Parathyroid adenoma (tissue), 2 donors: ENCODE results near the gene R3HDM1.

ENCODE experiments used
- H2AFZ ChIP-seq: fragments of 300-600 bp; sonication (generic); one replicate; pipeline ENCODE4 v1.7.0; 2017; ENCODE audit warnings: antibody characterized with exemption, mild to moderate bottlenecking
- H3K27ac ChIP-seq: fragments of 300-600 bp; sonication (generic); one replicate; pipeline ENCODE4 v1.7.0; 2017
- H3K27me3 ChIP-seq: fragments of 300-600 bp; sonication (generic); one replicate; pipeline ENCODE4 v1.7.0; 2017; ENCODE audit warnings: low read length; ENCODE audit not compliant: control insufficient read depth, insufficient read depth
- H3K36me3 ChIP-seq: fragments of 300-600 bp; sonication (generic); one replicate; pipeline ENCODE4 v1.7.0; 2017; ENCODE audit warnings: low read length; ENCODE audit not compliant: control insufficient read depth, insufficient read depth
- H3K4me1 ChIP-seq: fragments of 300-600 bp; sonication (generic); one replicate; pipeline ENCODE4 v1.7.0; 2017; ENCODE audit warnings: control low read depth
- H3K4me2 ChIP-seq: fragments of 300-600 bp; sonication (generic); one replicate; pipeline ENCODE4 v1.7.0; 2017; ENCODE audit warnings: low read length
- H3K4me3 ChIP-seq: fragments of 300-600 bp; sonication (generic); one replicate; pipeline ENCODE4 v1.7.0; 2017; ENCODE audit warnings: low read depth, low read length
- H3K79me2 ChIP-seq: fragments of 300-600 bp; sonication (generic); one replicate; pipeline ENCODE4 v1.7.0; 2017; ENCODE audit warnings: control low read depth
- H3K9ac ChIP-seq: fragments of 300-600 bp; sonication (generic); one replicate; pipeline ENCODE4 v1.7.0; 2017; ENCODE audit warnings: mild to moderate bottlenecking
- H3K9me3 ChIP-seq: fragments of 300-600 bp; sonication (generic); one replicate; pipeline ENCODE4 v1.7.0; 2017; ENCODE audit warnings: low read length; ENCODE audit not compliant: control insufficient read depth
- CTCF ChIP-seq: fragments of 300-600 bp; sonication (generic); IDR thresholded peaks from one replicate; pipeline ENCODE4 v1.7.0; 2017; ENCODE audit warnings: antibody characterized with exemption, mild to moderate bottlenecking
- donor health status: primary hyperparathyroidism.

Gene R3HDM1

GRCh38 chr2:135630488-135630887 lies 99.2 kb downstream of the R3HDM1 start:
- H3K27ac ChIP-seq, result no peak overlapping the region
- H3K79me2 ChIP-seq, result no peaks in the 10 kb centered on the region
- no peak overlapping the region for H3K4me2 ChIP-seq
- H2AFZ ChIP-seq, result no peak overlapping the region
- H3K36me3 ChIP-seq, result no peaks in the 10 kb centered on the region
- H3K4me3 ChIP-seq, result no peak overlapping the region
- peaks cover 1% of the 10 kb centered on the region for H3K4me1 ChIP-seq
- H3K27me3 ChIP-seq, result no peaks in the 10 kb centered on the region
- H3K9me3 ChIP-seq, result no peaks in the 10 kb centered on the region
- TF ChIP-seq CTCF, result no peak
- H3K9ac ChIP-seq, result no peak overlapping the region

- H3K9me3 ChIP-seq, result no peaks in the 10 kb centered on the region
- H3K4me2 ChIP-seq, result no peak overlapping the region
- H3K79me2 ChIP-seq, result no peaks in the 10 kb centered on the region
- no peak for TF ChIP-seq CTCF
- no peaks in the 10 kb centered on the region for H3K36me3 ChIP-seq
- H3K27me3 ChIP-seq, result no peaks in the 10 kb centered on the region
- H3K4me3 ChIP-seq, result no peak overlapping the region
- H3K27ac ChIP-seq, result no peak overlapping the region
- H2AFZ ChIP-seq, result no peak overlapping the region
- no peaks in the 10 kb centered on the region for H3K4me1 ChIP-seq
- H3K9ac ChIP-seq, result no peak overlapping the region
Measured at GRCh38 chr2:135633582-135633981, 102.3 kb downstream of the R3HDM1 start.

GRCh38 chr2:135635212-135635835 lies 104.0 kb downstream of the R3HDM1 start:
- H3K79me2 ChIP-seq, result no peaks in the 10 kb centered on the region
- H3K4me3 ChIP-seq, result no peak overlapping the region
- no peaks in the 10 kb centered on the region for H3K36me3 ChIP-seq
- H3K9me3 ChIP-seq, result no peaks in the 10 kb centered on the region
- no peak for TF ChIP-seq CTCF
- H2AFZ ChIP-seq, result no peak overlapping the region
- no peaks in the 10 kb centered on the region for H3K27me3 ChIP-seq
- H3K4me2 ChIP-seq, result no peak overlapping the region
- no peak overlapping the region for H3K27ac ChIP-seq
- no peaks in the 10 kb centered on the region for H3K4me1 ChIP-seq
- no peak overlapping the region for H3K9ac ChIP-seq

GRCh38 chr2:135636982-135637381 lies 105.7 kb downstream of the R3HDM1 start:
- no peak for TF ChIP-seq CTCF
- no peaks in the 10 kb centered on the region for H3K36me3 ChIP-seq
- H3K9me3 ChIP-seq, result no peaks in the 10 kb centered on the region
- H3K27me3 ChIP-seq, result no peaks in the 10 kb centered on the region
- no peaks in the 10 kb centered on the region for H3K79me2 ChIP-seq
- H3K4me1 ChIP-seq, result no peaks in the 10 kb centered on the region
- H3K9ac ChIP-seq, result no peak overlapping the region
- no peak overlapping the region for H3K27ac ChIP-seq
- no peak overlapping the region for H2AFZ ChIP-seq
- H3K4me2 ChIP-seq, result no peak overlapping the region
- no peak overlapping the region for H3K4me3 ChIP-seq

GRCh38 chr2:135637456-135638087 lies 106.3 kb downstream of the R3HDM1 start:
- H3K4me2 ChIP-seq, result no peak overlapping the region
- no peaks in the 10 kb centered on the region for H3K79me2 ChIP-seq
- H3K27ac ChIP-seq, result no peak overlapping the region
- no peak overlapping the region for H2AFZ ChIP-seq
- no peak for TF ChIP-seq CTCF
- H3K4me3 ChIP-seq, result no peak overlapping the region
- no peaks in the 10 kb centered on the region for H3K36me3 ChIP-seq
- no peak overlapping the region for H3K9ac ChIP-seq
- no peaks in the 10 kb centered on the region for H3K9me3 ChIP-seq
- H3K27me3 ChIP-seq, result no peaks in the 10 kb centered on the region
- no peaks in the 10 kb centered on the region for H3K4me1 ChIP-seq
